WTC11 (cell line): ENCODE results near the gene NLGN1.

Experiments
- ATF1 ChIP-seq: sonication (generic); formaldehyde crosslinking; IDR thresholded peaks from 2 replicates; pipeline ENCODE4 v1.8.1; 2023; ENCODE audit warnings: mild to moderate bottlenecking, moderate library complexity, missing genetic modification reagents
- HMGA2 ChIP-seq: fragments of 250-450 bp; sonication (Bioruptor Pico); IDR thresholded peaks from 2 replicates; pipeline ENCODE4 v1.4.0; 2021; ENCODE audit warnings: mild to moderate bottlenecking, moderate library complexity
- MYBL2 ChIP-seq: sonication (generic); formaldehyde crosslinking; IDR thresholded peaks from 2 replicates; pipeline ENCODE4 v1.8.1; 2023; ENCODE audit warnings: mild to moderate bottlenecking, moderate library complexity, missing genetic modification reagents
- NR2C2 ChIP-seq: sonication (generic); formaldehyde crosslinking; IDR thresholded peaks from 2 replicates; pipeline ENCODE4 v1.8.0; 2022; ENCODE audit warnings: mild to moderate bottlenecking, missing genetic modification reagents
- RORB ChIP-seq: fragments of 250-450 bp; sonication (Bioruptor Pico); IDR thresholded peaks from 2 replicates; pipeline ENCODE4 v1.9.0; 2021; ENCODE audit warnings: mild to moderate bottlenecking
- TCF7 ChIP-seq: sonication (generic); formaldehyde crosslinking; IDR thresholded peaks from 2 replicates; pipeline ENCODE4 v1.8.0; 2022; ENCODE audit warnings: mild to moderate bottlenecking, low read depth, missing genetic modification reagents, moderate library complexity
- TEAD4 ChIP-seq: sonication (generic); formaldehyde crosslinking; IDR thresholded peaks from 2 replicates; pipeline ENCODE4 v1.8.0; 2022; ENCODE audit warnings: mild to moderate bottlenecking, missing genetic modification reagents
- ZNF138 ChIP-seq: sonication (generic); formaldehyde crosslinking; conservative IDR thresholded peaks from 2 replicates; pipeline ENCODE4 v1.8.1; 2022; ENCODE audit warnings: mild to moderate bottlenecking, moderate library complexity, missing genetic modification reagents
- ZNF232 ChIP-seq: sonication (generic); formaldehyde crosslinking; IDR thresholded peaks from 2 replicates; pipeline ENCODE4 v1.8.0; 2022; ENCODE audit warnings: mild to moderate bottlenecking, missing genetic modification reagents
- ZNF423 ChIP-seq: fragments of 250-450 bp; sonication (Bioruptor Pico); IDR thresholded peaks from 2 replicates; pipeline ENCODE4 v2.1.2; 2022; ENCODE audit warnings: mild to moderate bottlenecking, moderate library complexity
- TF ChIP-seq, protein P1 (sequence below): fragments of 200-600 bp; IDR thresholded peaks from 2 replicates; pipeline ENCODE4 v1.8.0; 2022; ENCODE audit warnings: antibody characterized with exemption
- TF ChIP-seq, protein P2 (sequence below): sonication (generic); formaldehyde crosslinking; IDR thresholded peaks from 2 replicates; pipeline ENCODE4 v1.8.0; 2022; ENCODE audit warnings: mild to moderate bottlenecking, missing genetic modification reagents
- TF ChIP-seq, protein P3 (sequence below): sonication (generic); formaldehyde crosslinking; IDR thresholded peaks from 2 replicates; pipeline ENCODE4 v1.8.0; 2022; ENCODE audit warnings: mild to moderate bottlenecking, missing genetic modification reagents
- TF ChIP-seq, protein P4 (sequence below): sonication (generic); formaldehyde crosslinking; IDR thresholded peaks from 2 replicates; pipeline ENCODE4 v1.8.1; 2023; ENCODE audit warnings: mild to moderate bottlenecking, missing genetic modification reagents, borderline replicate concordance

DNA sequence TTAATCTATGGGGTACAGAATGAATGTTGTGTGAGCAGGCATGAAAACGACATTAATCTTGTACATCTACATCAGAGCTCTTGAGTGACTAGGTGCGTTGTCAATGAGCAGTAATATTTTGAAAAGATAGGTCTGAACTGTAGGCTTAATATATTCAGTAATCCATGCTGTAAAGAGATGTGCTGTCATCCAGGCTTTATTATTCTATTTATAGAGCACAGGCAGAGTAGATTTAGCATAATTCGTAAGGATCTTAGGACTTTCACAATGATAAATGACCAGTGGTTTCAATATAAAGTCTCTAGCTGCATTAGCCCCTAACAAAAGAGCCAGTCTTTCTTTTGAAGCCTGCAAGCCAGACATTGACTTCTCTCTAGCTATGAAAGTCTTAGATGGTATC, 43.0 kb downstream of the NLGN1 start:
- TF ChIP-seq, protein P1, sequence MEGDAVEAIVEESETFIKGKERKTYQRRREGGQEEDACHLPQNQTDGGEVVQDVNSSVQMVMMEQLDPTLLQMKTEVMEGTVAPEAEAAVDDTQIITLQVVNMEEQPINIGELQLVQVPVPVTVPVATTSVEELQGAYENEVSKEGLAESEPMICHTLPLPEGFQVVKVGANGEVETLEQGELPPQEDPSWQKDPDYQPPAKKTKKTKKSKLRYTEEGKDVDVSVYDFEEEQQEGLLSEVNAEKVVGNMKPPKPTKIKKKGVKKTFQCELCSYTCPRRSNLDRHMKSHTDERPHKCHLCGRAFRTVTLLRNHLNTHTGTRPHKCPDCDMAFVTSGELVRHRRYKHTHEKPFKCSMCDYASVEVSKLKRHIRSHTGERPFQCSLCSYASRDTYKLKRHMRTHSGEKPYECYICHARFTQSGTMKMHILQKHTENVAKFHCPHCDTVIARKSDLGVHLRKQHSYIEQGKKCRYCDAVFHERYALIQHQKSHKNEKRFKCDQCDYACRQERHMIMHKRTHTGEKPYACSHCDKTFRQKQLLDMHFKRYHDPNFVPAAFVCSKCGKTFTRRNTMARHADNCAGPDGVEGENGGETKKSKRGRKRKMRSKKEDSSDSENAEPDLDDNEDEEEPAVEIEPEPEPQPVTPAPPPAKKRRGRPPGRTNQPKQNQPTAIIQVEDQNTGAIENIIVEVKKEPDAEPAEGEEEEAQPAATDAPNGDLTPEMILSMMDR = no peak
- TF ChIP-seq, protein P2, sequence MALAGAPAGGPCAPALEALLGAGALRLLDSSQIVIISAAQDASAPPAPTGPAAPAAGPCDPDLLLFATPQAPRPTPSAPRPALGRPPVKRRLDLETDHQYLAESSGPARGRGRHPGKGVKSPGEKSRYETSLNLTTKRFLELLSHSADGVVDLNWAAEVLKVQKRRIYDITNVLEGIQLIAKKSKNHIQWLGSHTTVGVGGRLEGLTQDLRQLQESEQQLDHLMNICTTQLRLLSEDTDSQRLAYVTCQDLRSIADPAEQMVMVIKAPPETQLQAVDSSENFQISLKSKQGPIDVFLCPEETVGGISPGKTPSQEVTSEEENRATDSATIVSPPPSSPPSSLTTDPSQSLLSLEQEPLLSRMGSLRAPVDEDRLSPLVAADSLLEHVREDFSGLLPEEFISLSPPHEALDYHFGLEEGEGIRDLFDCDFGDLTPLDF (CRISPR knock-in tag) = no peak
- TF ChIP-seq MYBL2 (CRISPR knock-in tag) (no peak), ZNF423 (CRISPR knock-in tag) (no peak), TCF7 (CRISPR knock-in tag) (no peak), TEAD4 (CRISPR knock-in tag) (no peak), NR2C2 (CRISPR knock-in tag) (no peak), ZNF138 (CRISPR knock-in tag) (no peak), ATF1 (no peak), RORB (CRISPR knock-in tag) (no peak), HMGA2 (no peak), ZNF232 (CRISPR knock-in tag) (no peak)
- TF ChIP-seq, protein P3, sequence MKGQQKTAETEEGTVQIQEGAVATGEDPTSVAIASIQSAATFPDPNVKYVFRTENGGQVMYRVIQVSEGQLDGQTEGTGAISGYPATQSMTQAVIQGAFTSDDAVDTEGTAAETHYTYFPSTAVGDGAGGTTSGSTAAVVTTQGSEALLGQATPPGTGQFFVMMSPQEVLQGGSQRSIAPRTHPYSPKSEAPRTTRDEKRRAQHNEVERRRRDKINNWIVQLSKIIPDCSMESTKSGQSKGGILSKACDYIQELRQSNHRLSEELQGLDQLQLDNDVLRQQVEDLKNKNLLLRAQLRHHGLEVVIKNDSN = no peak
- TF ChIP-seq, protein P4, sequence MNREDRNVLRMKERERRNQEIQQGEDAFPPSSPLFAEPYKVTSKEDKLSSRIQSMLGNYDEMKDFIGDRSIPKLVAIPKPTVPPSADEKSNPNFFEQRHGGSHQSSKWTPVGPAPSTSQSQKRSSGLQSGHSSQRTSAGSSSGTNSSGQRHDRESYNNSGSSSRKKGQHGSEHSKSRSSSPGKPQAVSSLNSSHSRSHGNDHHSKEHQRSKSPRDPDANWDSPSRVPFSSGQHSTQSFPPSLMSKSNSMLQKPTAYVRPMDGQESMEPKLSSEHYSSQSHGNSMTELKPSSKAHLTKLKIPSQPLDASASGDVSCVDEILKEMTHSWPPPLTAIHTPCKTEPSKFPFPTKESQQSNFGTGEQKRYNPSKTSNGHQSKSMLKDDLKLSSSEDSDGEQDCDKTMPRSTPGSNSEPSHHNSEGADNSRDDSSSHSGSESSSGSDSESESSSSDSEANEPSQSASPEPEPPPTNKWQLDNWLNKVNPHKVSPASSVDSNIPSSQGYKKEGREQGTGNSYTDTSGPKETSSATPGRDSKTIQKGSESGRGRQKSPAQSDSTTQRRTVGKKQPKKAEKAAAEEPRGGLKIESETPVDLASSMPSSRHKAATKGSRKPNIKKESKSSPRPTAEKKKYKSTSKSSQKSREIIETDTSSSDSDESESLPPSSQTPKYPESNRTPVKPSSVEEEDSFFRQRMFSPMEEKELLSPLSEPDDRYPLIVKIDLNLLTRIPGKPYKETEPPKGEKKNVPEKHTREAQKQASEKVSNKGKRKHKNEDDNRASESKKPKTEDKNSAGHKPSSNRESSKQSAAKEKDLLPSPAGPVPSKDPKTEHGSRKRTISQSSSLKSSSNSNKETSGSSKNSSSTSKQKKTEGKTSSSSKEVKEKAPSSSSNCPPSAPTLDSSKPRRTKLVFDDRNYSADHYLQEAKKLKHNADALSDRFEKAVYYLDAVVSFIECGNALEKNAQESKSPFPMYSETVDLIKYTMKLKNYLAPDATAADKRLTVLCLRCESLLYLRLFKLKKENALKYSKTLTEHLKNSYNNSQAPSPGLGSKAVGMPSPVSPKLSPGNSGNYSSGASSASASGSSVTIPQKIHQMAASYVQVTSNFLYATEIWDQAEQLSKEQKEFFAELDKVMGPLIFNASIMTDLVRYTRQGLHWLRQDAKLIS (CRISPR knock-in tag) = no peak
